ENCODE measurements around the gene PIH1D2.

PIH1D2 gene

DNA sequence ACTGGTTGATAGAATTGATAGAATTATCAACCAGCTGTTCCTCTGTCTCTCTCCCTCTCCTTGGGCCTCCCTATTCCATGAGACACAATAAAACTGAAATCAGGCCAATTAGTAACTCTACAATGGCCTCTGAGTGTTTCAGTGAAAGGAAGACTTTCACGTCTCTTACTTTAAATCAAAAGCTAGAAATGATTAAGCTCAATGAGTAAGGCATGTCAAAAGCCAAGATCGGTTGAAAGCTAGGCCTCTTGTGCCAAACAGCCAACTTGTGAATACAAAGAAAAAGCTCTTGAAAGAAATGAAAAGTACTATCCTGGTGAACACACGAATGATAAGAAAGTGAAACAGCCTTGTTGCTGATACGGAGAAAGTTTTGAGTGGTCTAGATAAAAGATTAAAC lies 16.6 kb downstream of the PIH1D2 start:
- TF ChIP-seq ZNF140 (tag by site-specific recombination; IDR thresholded peaks at IDR 0.05) (no peak), ATF2 (tag by site-specific recombination; IDR thresholded peaks at IDR 0.05; ENCODE audit: low read depth) (no peak), PRDM1 (tag by site-specific recombination; IDR thresholded peaks at IDR 0.05) (peak; percentile 76)
- ChIA-PET CTCF (interaction anchor here (0.9 kb wide), 1 partner anchor 16 kb away, joined by 3 read pairs; no protein-coding TSS in a partner anchor), POLR2A (no interaction called here)

DNA sequence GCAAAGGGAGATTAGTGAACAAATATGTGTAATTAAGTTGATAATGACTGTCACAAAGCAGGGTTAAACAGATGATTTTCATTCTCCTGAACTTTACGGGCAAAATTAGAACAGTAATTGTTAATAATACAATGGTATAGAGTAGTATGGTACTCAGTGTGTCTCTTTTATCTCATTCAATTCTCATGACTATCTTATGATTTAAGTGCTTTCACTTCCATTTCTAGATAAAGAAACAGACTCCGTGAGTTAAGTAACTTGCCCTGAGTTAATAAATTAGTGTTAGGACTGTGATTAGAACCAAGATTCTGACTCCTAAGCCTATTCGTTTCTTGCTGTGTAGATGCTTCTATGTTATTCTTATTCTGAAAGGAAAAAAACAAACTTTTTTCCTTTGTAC lies 22.0 kb downstream of the PIH1D2 start:
- Histone ChIP-seq H3K4me1 (ENCODE audit: control insufficient read depth, insufficient read depth, low read length) (no peaks in the 10 kb centered on the region), H3K27ac (ENCODE audit: extremely low read depth, low read depth, low read length) (no peak overlapping the region), H3K36me3 (ENCODE audit: control insufficient read depth in 2 of 2, insufficient read depth in 1 of 2, low read length in 2 of 2) (peaks cover 12 to 82% of the 10 kb centered on the region in 2 experiments), H3K9me3 (ENCODE audit: control insufficient read depth, insufficient read depth, low read depth, low read length) (no peaks in the 10 kb centered on the region), H3K4me3 (ENCODE audit: low read depth, low read length) (no peak overlapping the region)
- TF ChIP-seq ZNF585B (tag by site-specific recombination; IDR thresholded peaks at IDR 0.05) = no peak
- TF ChIP-seq HIC1 (tag by site-specific recombination; IDR thresholded peaks at IDR 0.05) = no peak
- no peak for TF ChIP-seq ZNF148 (tag by site-specific recombination; IDR thresholded peaks at IDR 0.05; ENCODE audit: borderline replicate concordance)
- TF ChIP-seq HOXD13 (CRISPR knock-in tag; IDR thresholded peaks at IDR 0.05; ENCODE audit: borderline replicate concordance) = no peak
- TF ChIP-seq ZNF701 (tag by site-specific recombination; IDR thresholded peaks at IDR 0.05) = no peak
- no peak for TF ChIP-seq ZNF175 (tag by site-specific recombination; IDR thresholded peaks at IDR 0.05)
- no peak for TF ChIP-seq ZFP41 (tag by site-specific recombination; IDR thresholded peaks at IDR 0.05; ENCODE audit: borderline replicate concordance)
- TF ChIP-seq ZNF341 (tag by site-specific recombination; IDR thresholded peaks at IDR 0.05; ENCODE audit: low read depth) = no peak
- TF ChIP-seq ZNF19 (tag by site-specific recombination; IDR thresholded peaks at IDR 0.05; ENCODE audit: low read depth) = no peak
- no peak for TF ChIP-seq ZNF529 (tag by site-specific recombination; IDR thresholded peaks at IDR 0.05; ENCODE audit: insufficient replicate concordance)
- ChIA-PET CTCF (no interaction called here), POLR2A (no interaction called here)

More for the DNA sequence above, 16.6 kb downstream of the PIH1D2 start:
- Histone ChIP-seq H3K4me1 (ENCODE audit: control insufficient read depth, insufficient read depth, low read length) (no peaks in the 10 kb centered on the region), H3K36me3 (ENCODE audit: control insufficient read depth in 2 of 2, insufficient read depth in 1 of 2, low read length in 2 of 2) (peaks cover 5 to 83% of the 10 kb centered on the region in 2 experiments; a peak in 2 of 3 replicates), H3K27ac (ENCODE audit: extremely low read depth, low read depth, low read length) (no peak overlapping the region), H3K9me3 (ENCODE audit: control insufficient read depth, insufficient read depth, low read depth, low read length) (no peaks in the 10 kb centered on the region), H3K4me3 (ENCODE audit: low read depth, low read length) (no peak overlapping the region)

DNA sequence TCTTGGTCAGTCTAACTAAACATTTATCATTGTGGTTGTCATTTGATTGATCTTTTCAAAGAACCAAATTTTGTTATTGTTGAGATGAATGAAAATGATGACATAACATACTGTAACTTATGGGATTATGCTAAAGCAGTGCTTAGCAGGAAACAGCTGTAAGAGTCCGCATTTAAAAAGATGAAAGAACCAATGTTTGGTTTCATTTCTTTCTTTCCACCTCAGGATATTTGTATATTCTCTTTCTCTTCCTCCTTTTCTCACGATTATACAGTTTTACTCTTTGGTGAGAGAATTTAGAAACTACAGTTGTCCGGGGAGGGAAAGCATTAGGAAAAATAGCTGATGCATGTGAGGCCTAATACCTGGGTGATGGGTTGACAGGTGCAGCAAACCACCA lies 23.1 kb downstream of the PIH1D2 start:
- H3K36me3 ChIP-seq (ENCODE audit: control insufficient read depth in 2 of 2, insufficient read depth in 1 of 2, low read length in 2 of 2) = peaks cover 12 to 83% of the 10 kb centered on the region in 2 experiments
- H3K9me3 ChIP-seq (ENCODE audit: control insufficient read depth, insufficient read depth, low read depth, low read length) = no peaks in the 10 kb centered on the region
- ChIA-PET CTCF (no interaction called here), POLR2A (no interaction called here)
- no peak for TF ChIP-seq PATZ1 (tag by site-specific recombination; IDR thresholded peaks at IDR 0.05)
- TF ChIP-seq ZNF768 (tag by site-specific recombination; IDR thresholded peaks at IDR 0.05) = no peak
- no peak for TF ChIP-seq ZNF223 (tag by site-specific recombination; IDR thresholded peaks at IDR 0.05)
- TF ChIP-seq, protein P1, sequence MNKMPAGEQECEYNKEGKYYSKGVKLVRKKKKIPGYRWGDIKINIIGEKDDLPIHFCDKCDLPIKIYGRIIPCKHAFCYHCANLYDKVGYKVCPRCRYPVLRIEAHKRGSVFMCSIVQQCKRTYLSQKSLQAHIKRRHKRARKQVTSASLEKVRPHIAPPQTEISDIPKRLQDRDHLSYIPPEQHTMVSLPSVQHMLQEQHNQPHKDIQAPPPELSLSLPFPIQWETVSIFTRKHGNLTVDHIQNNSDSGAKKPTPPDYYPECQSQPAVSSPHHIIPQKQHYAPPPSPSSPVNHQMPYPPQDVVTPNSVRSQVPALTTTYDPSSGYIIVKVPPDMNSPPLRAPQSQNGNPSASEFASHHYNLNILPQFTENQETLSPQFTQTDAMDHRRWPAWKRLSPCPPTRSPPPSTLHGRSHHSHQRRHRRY (tag by site-specific recombination; IDR thresholded peaks at IDR 0.05) = no peak
- no peak for TF ChIP-seq ZNF571 (tag by site-specific recombination; IDR thresholded peaks at IDR 0.05)
- TF ChIP-seq PRDM1 (tag by site-specific recombination; IDR thresholded peaks at IDR 0.05) = no peak
- TF ChIP-seq ZNF701 (tag by site-specific recombination; IDR thresholded peaks at IDR 0.05) = no peak
- no peak for TF ChIP-seq ZSCAN30 (tag by site-specific recombination; IDR thresholded peaks at IDR 0.05)
- TF ChIP-seq TRIM28 (IDR thresholded peaks at IDR 0.05; ENCODE audit: borderline replicate concordance, low read length) = no peak
- no peak for TF ChIP-seq ZNF133 (tag by site-specific recombination; IDR thresholded peaks at IDR 0.05)
- no peak for TF ChIP-seq ZNF521 (tag by site-specific recombination; IDR thresholded peaks at IDR 0.05)
- TF ChIP-seq ZNF37A (tag by site-specific recombination; IDR thresholded peaks at IDR 0.05) = no peak
- no peak for TF ChIP-seq ZNF670 (tag by site-specific recombination; IDR thresholded peaks at IDR 0.05; ENCODE audit: low read depth)
- H3K27ac ChIP-seq (ENCODE audit: extremely low read depth, low read depth, low read length) = no peak overlapping the region
- H3K4me1 ChIP-seq (ENCODE audit: control insufficient read depth, insufficient read depth, low read length) = no peaks in the 10 kb centered on the region
- H3K4me3 ChIP-seq (ENCODE audit: low read depth, low read length) = no peak overlapping the region
